ENCODE measurements around the gene BRAT1.

The BRAT1 gene

GRCh38 chr7:2514473-2515423, 40.6 kb downstream of the BRAT1 start:
- no peak for DNase-seq (ENCODE audit: low read depth in 2 of 2, low spot score in 1 of 2)

GRCh38 chr7:2513702-2514101, 41.6 kb downstream of the BRAT1 start:
- DNase-seq (ENCODE audit: low read depth in 2 of 2, low spot score in 1 of 2) = no peak

GRCh38 chr7:2512713-2513112, 42.6 kb downstream of the BRAT1 start:
- no peak for DNase-seq (ENCODE audit: low read depth in 2 of 2, low spot score in 1 of 2)

- no peak for DNase-seq (ENCODE audit: low read depth in 2 of 2, low spot score in 1 of 2)
Observed at GRCh38 chr7:2512179-2512661, 43.1 kb downstream of the BRAT1 start.

GRCh38 chr7:2511769-2512168, 43.6 kb downstream of the BRAT1 start:
- DNase-seq (ENCODE audit: low read depth in 2 of 2, low spot score in 1 of 2) = no peak

GRCh38 chr7:2510909-2511768, 44.2 kb downstream of the BRAT1 start:
- DNase-seq (ENCODE audit: low read depth in 2 of 2, low spot score in 1 of 2) = no peak

- no peak for DNase-seq (ENCODE audit: low read depth in 2 of 2, low spot score in 1 of 2)
Observed at GRCh38 chr7:2510130-2510776, 45.1 kb downstream of the BRAT1 start.

GRCh38 chr7:2509298-2509906, 45.9 kb downstream of the BRAT1 start:
- no peak for DNase-seq (ENCODE audit: low read depth in 2 of 2, low spot score in 1 of 2)

GRCh38 chr7:2508327-2509215, 46.8 kb downstream of the BRAT1 start:
- DNase-seq (ENCODE audit: low read depth in 2 of 2, low spot score in 1 of 2) = peak; percentile 42 to 50

GRCh38 chr7:2507917-2508306, 47.4 kb downstream of the BRAT1 start:
- no peak for DNase-seq (ENCODE audit: low read depth in 2 of 2, low spot score in 1 of 2)

GRCh38 chr7:2507208-2507916, 48.0 kb downstream of the BRAT1 start:
- no peak for DNase-seq (ENCODE audit: low read depth in 2 of 2, low spot score in 1 of 2)

- DNase-seq (ENCODE audit: low read depth in 2 of 2, low spot score in 1 of 2) = no peak
Observed at GRCh38 chr7:2505401-2505800, 49.9 kb downstream of the BRAT1 start.

GRCh38 chr7:2504889-2505375, 50.4 kb downstream of the BRAT1 start:
- no peak for DNase-seq (ENCODE audit: low read depth in 2 of 2, low spot score in 1 of 2)

GRCh38 chr7:2504128-2504888, 51.0 kb downstream of the BRAT1 start:
- DNase-seq (ENCODE audit: low read depth in 2 of 2, low spot score in 1 of 2) = no peak

- no peak for DNase-seq (ENCODE audit: low read depth in 2 of 2, low spot score in 1 of 2)
Observed at GRCh38 chr7:2503056-2503941, 52.0 kb downstream of the BRAT1 start.

- no peak for DNase-seq (ENCODE audit: low read depth in 2 of 2, low spot score in 1 of 2)
Observed at GRCh38 chr7:2502647-2502966, 52.7 kb downstream of the BRAT1 start.

GRCh38 chr7:2501947-2502646, 53.2 kb downstream of the BRAT1 start:
- no peak for DNase-seq (ENCODE audit: low read depth in 2 of 2, low spot score in 1 of 2)
